Upper lobe of right lung (tissue), 1 donor: ENCODE measurements around the gene CUX1. TPM values are rescaled to one million over a fixed set of nuclear protein-coding genes. Genes with fewer than 3 reads are reported as not detected.

Experiments used
- ATAC-seq: fragments of 200-7000 bp; cut with Tn5 transposase; one replicate; pipeline ENCODE4 v1.9.1; 2020; ENCODE audit warnings: mild to moderate bottlenecking, moderate library complexity
- DNase-seq: peaks from one replicate; pipeline ENCODE4 v3.0.0-alpha.2; 2020
- H3K27ac ChIP-seq: fragments of 200-600 bp; one replicate; pipeline ENCODE4 v1.8.0; 2022
- H3K27me3 ChIP-seq: fragments of 200-600 bp; one replicate; pipeline ENCODE4 v1.8.0; 2022; ENCODE audit warnings: mild to moderate bottlenecking
- H3K36me3 ChIP-seq: fragments of 200-600 bp; one replicate; pipeline ENCODE4 v1.8.0; 2022
- H3K4me1 ChIP-seq: fragments of 200-600 bp; one replicate; pipeline ENCODE4 v1.8.0; 2022
- H3K4me3 ChIP-seq: fragments of 200-600 bp; one replicate; pipeline ENCODE4 v1.8.0; 2022; ENCODE audit warnings: mild to moderate bottlenecking
- H3K9me3 ChIP-seq: fragments of 200-600 bp; one replicate; pipeline ENCODE4 v1.8.0; 2022
- intact Hi-C: fragments of 100-400 bp; cut with DNase I; formaldehyde crosslinking; loops from one replicate; pipeline ENCODE4 v1.11.0; 2022
- total RNA-seq: library from RNA; stranded (reverse); fragmentation: NEBNext Ultra II Directional; extraction: Animal tissue kit (Norgen Biotek cat#: 25700); gene quantifications from one replicate; pipeline ENCODE4 v1.2.1, GENCODE V29; 2021
- TF ChIP-seq, protein P1 (sequence below): fragments of 200-600 bp; IDR thresholded peaks from one replicate; pipeline ENCODE4 v1.8.0; 2022; ENCODE audit warnings: antibody characterized with exemption
- donor health status: DM: no; HTN: yes; CAD: no; lungs with severe emphysema.

Gene CUX1
- total RNA-seq, 1 donor from 2014 or later = 132 TPM

DNA sequence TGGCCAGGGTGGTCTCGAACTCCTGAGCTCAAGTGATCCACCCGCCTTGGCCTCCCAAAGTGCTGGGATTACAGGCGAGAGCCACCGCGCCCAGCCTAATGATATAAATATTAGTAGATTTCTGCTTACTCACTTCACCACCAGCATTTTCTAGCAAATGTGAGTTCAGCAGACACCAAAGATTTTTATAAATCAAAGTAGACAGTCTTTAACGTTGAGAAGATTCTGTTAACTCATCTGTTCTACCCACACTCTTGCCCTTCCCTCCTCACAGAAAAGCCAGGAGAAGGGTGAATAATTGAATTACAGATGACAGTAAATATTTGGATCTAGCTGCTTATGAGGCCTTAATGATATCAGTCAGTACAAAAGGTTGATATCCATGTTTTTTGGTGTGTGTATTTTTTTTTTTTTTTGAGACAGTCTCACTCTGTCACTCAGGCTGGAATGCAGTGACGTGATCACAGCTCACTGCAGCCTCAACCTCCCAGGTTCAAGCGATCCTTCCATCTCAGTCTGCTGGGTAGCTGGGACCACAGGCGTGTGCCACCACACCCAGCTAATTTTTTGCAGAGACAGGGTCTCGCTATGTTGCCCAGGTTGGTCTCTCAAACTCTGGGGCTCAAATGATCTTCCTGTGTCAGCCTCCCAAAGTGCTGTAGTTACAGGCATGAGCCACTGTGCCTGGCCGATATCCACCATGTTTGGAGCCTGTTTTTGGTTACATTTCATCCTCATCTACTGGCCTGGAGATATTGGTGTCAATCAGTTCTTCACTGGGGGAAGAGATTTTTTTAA is 120.5 kb downstream of the CUX1 start:
- intact Hi-C loops = no loop called here
- H3K36me3 ChIP-seq = no peaks in the 10 kb centered on the region
- H3K27ac ChIP-seq = no peak overlapping the region
- H3K9me3 ChIP-seq = no peaks in the 10 kb centered on the region
- no peak for DNase-seq
- peaks cover 42% of the 10 kb centered on the region for H3K4me1 ChIP-seq
- H3K4me3 ChIP-seq = no peak overlapping the region
- no peaks in the 10 kb centered on the region for H3K27me3 ChIP-seq
- ATAC-seq = no peak
- TF ChIP-seq, protein P1, sequence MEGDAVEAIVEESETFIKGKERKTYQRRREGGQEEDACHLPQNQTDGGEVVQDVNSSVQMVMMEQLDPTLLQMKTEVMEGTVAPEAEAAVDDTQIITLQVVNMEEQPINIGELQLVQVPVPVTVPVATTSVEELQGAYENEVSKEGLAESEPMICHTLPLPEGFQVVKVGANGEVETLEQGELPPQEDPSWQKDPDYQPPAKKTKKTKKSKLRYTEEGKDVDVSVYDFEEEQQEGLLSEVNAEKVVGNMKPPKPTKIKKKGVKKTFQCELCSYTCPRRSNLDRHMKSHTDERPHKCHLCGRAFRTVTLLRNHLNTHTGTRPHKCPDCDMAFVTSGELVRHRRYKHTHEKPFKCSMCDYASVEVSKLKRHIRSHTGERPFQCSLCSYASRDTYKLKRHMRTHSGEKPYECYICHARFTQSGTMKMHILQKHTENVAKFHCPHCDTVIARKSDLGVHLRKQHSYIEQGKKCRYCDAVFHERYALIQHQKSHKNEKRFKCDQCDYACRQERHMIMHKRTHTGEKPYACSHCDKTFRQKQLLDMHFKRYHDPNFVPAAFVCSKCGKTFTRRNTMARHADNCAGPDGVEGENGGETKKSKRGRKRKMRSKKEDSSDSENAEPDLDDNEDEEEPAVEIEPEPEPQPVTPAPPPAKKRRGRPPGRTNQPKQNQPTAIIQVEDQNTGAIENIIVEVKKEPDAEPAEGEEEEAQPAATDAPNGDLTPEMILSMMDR = no peak

DNA sequence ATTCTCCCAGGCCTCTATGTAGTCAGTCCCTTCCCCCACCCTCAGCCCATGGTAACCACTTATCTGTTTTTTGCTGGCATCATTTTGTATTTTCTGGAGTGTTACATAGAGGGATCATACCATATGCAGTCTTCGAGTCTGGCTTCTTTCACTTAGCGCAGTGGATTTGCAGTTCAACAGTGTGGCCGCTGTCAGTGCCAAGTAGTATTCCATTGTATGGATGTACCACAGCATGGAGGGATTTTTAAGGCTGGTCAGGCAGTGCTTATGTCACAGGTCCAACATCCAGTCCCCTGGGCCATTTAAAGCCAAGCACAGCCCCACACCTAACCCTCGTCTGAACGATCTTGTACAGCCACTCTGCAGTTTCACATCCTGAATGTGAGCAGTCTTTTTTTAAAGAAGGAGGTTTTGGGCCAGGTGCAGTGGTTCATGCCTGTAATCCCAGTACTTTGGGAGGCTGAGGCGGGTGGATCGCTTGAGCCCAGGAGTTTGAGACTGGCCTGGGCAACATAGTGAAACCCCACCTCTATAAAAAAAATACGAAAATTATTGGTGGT is 121.8 kb downstream of the CUX1 start:
- TF ChIP-seq, protein P1 = no peak
- H3K27me3 ChIP-seq = no peaks in the 10 kb centered on the region
- ATAC-seq (no peak), DNase-seq (peak; percentile 5)
- peaks cover 42% of the 10 kb centered on the region for H3K4me1 ChIP-seq
- H3K4me3 ChIP-seq = no peak overlapping the region
- H3K36me3 ChIP-seq = no peaks in the 10 kb centered on the region
- H3K27ac ChIP-seq = no peak overlapping the region
- intact Hi-C loops = no loop called here
- no peaks in the 10 kb centered on the region for H3K9me3 ChIP-seq

DNA sequence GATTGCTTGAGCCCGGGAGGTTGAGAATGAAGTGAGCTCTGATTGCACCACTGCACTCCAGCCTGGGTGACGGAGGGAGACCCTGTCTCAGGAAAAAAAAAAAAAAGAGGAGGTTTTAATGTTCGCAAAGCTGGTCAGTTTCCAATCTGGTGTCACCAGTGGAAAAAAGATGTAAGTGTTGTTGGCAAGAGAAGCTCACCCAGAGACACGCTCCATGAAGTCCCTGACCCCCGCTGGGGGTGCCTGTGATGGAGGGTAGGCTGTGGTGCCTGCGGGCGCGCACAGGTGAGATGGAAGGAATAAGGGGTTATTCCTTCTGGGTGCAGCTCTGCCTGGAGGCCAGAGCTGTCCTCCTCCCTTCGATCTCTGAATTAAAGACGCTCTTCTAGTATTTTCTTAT is 122.7 kb downstream of the CUX1 start:
- no peak overlapping the region for H3K4me3 ChIP-seq
- H3K36me3 ChIP-seq = no peaks in the 10 kb centered on the region
- H3K27ac ChIP-seq = no peak overlapping the region
- TF ChIP-seq, protein P1 = no peak
- no peaks in the 10 kb centered on the region for H3K9me3 ChIP-seq
- no peaks in the 10 kb centered on the region for H3K27me3 ChIP-seq
- DNase-seq (peak; percentile 26), ATAC-seq (no peak)
- H3K4me1 ChIP-seq = peaks cover 42% of the 10 kb centered on the region
- intact Hi-C loops = no loop called here

DNA sequence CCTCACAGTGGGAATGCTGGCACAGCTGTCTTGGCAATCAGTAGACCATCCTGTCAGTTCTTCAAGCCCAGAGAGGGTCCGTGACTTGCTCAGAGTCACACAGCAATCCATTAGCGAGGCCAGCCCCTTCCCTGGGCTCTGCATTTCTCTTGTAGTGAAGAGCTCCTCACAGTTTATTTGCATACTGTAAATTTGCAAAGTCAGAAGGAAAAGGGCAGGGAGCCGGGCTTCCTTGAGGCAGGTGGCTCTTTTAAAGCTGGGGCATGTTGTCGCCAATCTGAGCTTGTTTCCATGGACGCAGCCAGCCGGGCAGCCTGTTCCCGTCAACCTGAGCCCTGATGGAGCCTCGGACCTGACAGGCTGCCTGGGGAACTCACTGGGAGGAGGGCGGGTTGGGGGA is 123.4 kb downstream of the CUX1 start:
- peak; percentile 63 for DNase-seq
- ATAC-seq = peak; percentile 36
- H3K4me1 ChIP-seq = peaks cover 35% of the 10 kb centered on the region
- H3K9me3 ChIP-seq = no peaks in the 10 kb centered on the region
- no peaks in the 10 kb centered on the region for H3K36me3 ChIP-seq
- no peak overlapping the region for H3K27ac ChIP-seq
- no peaks in the 10 kb centered on the region for H3K27me3 ChIP-seq
- intact Hi-C loops = no loop called here
- no peak overlapping the region for H3K4me3 ChIP-seq
- TF ChIP-seq, protein P1 = no peak

DNA sequence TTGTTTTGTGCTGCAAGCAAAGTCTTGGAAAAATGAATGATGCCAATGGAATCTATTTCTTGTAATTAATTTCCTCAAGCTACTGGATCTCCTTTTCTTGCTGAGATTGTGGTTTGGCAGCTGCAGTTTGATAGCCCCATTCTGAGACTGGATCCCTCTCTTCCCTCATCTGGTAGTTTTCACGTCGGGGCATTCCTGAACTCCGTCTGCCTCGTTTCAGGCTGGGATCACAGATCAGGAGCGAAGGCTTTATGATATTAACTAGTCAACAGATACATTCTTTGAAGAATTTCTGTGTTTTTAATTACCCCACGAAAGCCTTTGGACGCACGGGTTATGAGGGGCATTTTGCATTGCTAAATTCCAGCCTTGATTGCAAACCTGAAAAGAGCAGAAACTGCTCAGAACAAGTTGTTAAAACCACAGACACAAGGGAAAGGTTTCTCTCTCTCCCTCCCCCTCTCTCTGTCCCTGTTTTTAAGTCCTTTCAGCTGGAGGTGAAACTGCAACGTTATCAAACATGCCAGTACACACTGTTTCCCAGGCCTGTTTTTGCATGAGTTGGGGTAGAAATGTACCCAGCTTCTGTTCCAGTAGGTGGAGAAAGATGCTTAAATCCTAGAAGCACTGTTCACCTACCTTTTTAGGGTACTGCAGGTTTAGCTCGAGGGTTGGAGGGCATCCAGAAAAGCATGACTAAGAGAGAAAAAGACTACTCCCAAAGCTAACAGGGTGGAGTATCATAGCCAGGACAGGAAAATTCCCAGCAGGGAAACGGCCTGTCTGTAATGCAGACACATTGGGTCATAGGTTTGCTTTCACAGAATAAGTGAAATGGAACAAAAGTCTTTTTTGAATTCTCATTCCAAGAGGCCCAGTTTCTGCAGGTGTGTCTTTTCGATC is 124.3 kb downstream of the CUX1 start:
- H3K27ac ChIP-seq = peak overlapping the region; percentile 14
- intact Hi-C loops = no loop called here
- TF ChIP-seq, protein P1 = no peak
- H3K4me1 ChIP-seq = peaks cover 26% of the 10 kb centered on the region
- H3K27me3 ChIP-seq = no peaks in the 10 kb centered on the region
- peak; percentile 66 for ATAC-seq
- peak; percentile 5 for DNase-seq
- no peaks in the 10 kb centered on the region for H3K36me3 ChIP-seq
- no peak overlapping the region for H3K4me3 ChIP-seq
- no peaks in the 10 kb centered on the region for H3K9me3 ChIP-seq
